HUES48 (cell line): ENCODE data around the gene IRF2.
"Not testable (repeated sequence)": the region's sequence is repeated elsewhere in the genome, so short reads cannot be mapped to it uniquely, and the experiment has no call there.

Source experiments
- H3K27ac ChIP-seq: one replicate; pipeline ENCODE4 v1.7.0; 2013; ENCODE audit warnings: low read depth, low read length, inconsistent platforms
- H3K27me3 ChIP-seq: 2 replicates; pipeline ENCODE4 v1.6.1; 2013; ENCODE audit warnings: mild to moderate bottlenecking, low read length; ENCODE audit not compliant: control insufficient read depth, insufficient read depth
- H3K36me3 ChIP-seq: 2 replicates; pipeline ENCODE4 v1.6.1; 2013; ENCODE audit warnings: low read length; ENCODE audit not compliant: control insufficient read depth, insufficient read depth
- H3K4me1 ChIP-seq: 2 replicates; pipeline ENCODE4 v1.6.1; 2013; ENCODE audit warnings: mild to moderate bottlenecking, low read length; ENCODE audit not compliant: control insufficient read depth, insufficient read depth
- H3K4me3 ChIP-seq: 2 replicates; pipeline ENCODE4 v1.5.1; 2013; ENCODE audit warnings: mild to moderate bottlenecking, low read depth, low read length
- H3K9ac ChIP-seq: 2 replicates; pipeline ENCODE4 v1.6.1; 2013; ENCODE audit warnings: mild to moderate bottlenecking, low read depth, low read length, moderate library complexity
- H3K9me3 ChIP-seq: 2 replicates; pipeline ENCODE4 v1.6.1; 2013; ENCODE audit warnings: low read length; ENCODE audit not compliant: control insufficient read depth, insufficient read depth

Gene IRF2

DNA sequence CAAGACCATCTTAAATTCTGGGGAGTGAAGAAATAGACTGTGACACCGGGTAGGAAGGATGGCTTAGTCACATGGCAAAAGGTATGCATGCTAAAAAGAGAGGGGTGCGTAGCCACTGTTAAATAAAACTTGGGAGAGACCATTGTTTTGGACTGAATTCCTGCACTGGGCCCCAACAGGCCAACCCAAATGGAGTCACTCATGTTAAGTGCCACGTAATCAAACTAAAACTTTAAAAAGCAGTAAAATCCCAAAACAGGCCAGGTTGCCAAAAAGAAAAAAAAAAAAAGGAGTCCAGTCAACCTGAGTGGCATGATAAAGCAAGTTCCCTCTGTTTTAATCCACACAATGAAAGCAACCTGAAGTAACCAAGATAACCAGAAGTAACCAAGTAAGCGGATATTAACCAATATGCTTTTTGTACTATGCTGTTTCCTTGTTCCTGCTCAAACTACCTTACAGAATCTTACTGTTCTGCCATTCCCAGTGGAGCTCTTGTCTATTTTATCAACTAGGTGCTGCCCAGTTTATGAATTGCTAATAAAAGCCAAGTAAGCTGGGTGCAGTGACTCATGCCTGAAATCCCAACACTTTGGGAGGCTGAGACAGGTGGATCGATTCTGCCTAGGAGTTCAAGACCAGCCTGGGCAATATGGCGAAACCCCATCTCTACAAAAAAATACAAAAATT lies 132.0 kb downstream of the IRF2 start:
- no peak overlapping the region for H3K4me3 ChIP-seq
- H3K36me3 ChIP-seq = no peaks in the 10 kb centered on the region
- H3K27ac ChIP-seq = no peak overlapping the region
- H3K4me1 ChIP-seq = peaks cover 11% of the 10 kb centered on the region
- no peaks in the 10 kb centered on the region for H3K27me3 ChIP-seq
- no peak overlapping the region for H3K9ac ChIP-seq
- H3K9me3 ChIP-seq = no peaks in the 10 kb centered on the region

DNA sequence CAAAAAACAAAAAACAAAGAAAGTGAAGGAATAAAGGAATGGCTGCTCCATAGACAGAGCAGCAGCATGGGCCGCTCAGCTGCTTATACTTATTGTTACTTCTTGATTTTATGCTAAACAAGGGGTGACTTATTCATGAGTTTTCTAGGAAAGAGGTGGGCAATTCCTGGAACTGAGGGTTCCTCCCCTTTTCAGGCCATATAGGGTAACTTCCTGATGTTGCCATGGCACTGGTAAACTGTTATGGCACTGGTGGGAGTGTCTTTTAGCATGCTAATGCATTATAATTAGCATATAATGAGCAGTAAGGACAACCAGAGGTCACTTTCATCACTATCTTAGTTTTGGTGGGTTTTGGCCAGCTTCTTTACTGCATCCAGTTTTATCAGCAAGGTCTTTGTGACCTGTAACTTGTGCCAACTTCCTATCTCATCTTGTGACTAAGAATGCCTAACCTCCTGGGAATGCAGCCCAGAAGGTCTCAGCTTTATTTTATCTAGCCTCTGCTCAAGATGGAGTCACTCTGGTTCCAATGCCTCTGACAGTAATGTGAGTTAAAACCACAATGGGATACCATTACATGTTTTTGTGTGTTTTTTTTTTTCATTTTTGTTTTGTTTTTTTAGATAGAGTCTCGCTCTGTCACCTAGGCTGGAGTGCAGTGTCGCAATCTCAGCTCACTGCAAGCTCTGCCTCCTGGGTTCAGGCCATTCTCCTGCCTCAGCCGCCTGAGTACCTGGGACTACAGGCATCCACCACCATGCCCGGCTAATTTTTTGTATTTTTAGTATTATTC lies 134.8 kb downstream of the IRF2 start:
- not testable (repeated sequence) for H3K36me3 ChIP-seq, H3K4me3 ChIP-seq, H3K9me3 ChIP-seq, H3K27me3 ChIP-seq, H3K4me1 ChIP-seq, H3K9ac ChIP-seq, H3K27ac ChIP-seq

DNA sequence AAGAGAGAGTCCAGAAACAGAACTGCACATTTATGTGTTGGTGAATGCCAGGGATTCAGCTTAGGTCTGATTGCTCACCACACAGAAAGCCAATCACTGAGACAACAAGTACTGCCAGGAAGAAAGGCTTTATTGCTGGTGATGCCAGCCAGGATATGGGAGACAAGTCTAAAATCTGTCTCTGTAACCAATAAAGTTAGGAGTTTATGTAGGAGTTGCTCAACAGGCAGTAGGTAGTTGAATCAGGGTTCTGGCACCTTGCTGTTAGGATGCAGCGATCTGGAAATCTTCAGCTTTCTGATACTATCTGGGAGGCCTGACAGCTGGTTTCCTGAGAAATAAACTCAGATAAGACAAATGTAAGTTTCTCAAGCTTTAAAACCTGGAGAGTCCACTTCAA lies 136.4 kb downstream of the IRF2 start:
- no peaks in the 10 kb centered on the region for H3K27me3 ChIP-seq
- no peaks in the 10 kb centered on the region for H3K36me3 ChIP-seq
- H3K27ac ChIP-seq = no peak overlapping the region
- no peaks in the 10 kb centered on the region for H3K9me3 ChIP-seq
- H3K4me3 ChIP-seq = no peak overlapping the region
- H3K4me1 ChIP-seq = no peaks in the 10 kb centered on the region
- no peak overlapping the region for H3K9ac ChIP-seq
